ENCODE results near the gene DNAAF1.
"Not testable (repeated sequence)": the region's sequence is repeated elsewhere in the genome, so short reads cannot be mapped to it uniquely, and the experiment has no call there.

Gene DNAAF1

DNA sequence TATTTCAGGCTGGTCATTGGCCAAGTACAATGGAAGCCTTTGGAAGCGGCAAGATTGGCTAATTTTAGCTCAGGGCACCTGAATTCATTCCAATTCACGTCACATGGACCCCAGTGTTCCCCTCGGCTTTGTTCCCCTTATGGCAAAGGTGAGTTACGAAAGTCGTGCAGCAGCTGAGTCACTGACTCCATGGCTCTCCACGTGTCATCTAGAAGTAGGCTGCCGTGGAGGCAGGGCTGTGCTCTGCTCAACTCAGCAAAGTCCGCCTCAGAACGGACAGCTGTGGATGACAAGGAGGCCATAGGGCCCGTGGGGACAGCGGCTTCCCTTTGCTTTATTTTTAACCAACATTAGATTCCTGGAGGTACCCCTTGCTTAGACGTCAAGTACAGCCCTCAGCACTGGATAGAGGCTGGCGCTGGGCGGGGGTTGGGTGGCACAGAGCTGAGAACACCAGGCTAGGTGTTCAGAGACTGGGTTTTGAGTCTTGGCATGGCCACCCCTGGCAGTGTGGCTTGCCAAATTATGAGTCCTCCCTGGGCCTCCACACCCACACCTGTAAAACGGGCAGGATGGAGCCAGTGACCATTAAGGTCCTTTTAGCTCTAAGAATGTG, 69.5 kb downstream of the DNAAF1 start:
- no peak for DNase-seq

DNA sequence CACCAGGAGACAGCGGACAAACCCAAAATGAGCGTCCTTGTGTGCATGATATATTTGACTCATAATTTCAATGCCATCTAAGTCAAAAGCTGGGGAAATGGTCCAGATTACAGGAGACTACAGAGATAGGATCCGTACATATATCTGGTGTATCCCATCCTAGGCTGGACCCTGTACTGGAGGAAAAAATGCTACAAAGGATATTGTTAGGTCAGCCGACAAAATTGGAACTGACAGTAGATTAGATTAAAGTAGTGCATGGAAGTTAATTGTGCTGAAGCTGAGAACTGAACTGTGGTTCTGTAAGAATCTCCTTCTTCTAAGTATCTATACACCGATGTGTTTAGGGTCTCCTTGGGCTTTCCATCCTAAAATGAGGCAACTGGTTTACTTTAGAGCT, 70.4 kb downstream of the DNAAF1 start:
- no peak for DNase-seq

DNA sequence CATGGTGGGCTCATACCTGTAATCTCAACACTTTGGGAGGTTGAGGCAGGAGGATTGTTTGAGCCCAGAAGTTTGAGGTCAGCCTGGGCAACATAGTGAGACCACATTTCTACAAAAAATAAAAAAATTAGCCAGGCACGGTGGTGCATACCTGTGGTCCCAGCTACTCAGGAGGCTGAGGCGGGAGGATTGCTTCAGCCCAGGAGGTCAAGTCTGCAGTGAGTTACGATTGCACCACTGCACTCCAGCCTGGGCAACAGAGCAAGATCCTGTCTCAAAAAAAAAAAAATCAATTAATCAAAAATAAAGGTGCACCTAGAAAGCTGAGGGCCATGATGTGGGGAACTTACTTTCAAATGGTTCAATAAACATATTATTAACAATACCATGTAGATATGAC, 71.0 kb downstream of the DNAAF1 start:
- DNase-seq, result not testable (repeated sequence)

DNA sequence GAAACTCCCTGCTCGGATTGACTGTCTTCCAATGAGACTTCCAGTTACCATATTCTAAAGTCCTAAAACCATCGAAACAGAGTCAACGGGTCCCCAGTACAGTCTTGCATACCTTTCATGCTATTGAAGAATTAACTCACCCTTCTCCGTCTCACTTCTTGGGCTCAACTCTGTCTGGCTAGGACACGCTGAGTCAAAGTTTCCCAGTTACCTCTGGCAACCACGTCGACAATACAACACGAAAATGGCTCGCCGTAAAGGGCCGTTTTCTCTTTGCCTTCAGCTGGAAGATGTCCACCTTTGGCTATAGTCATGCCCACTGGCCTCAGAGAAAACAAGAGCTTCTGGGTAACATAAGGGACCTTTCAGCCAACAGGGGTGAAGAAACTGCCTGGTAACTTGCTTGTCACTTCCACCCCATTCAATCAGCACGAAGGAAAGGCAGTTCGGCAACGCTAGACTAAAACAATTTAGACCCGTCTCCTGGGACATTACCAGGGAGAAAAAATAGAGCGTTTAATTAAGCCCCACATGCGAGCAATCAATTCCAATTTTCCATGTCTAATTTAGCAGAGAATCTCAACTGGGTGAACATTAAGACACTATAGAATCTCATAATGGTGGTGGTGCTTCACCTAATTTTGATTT, 73.2 kb downstream of the DNAAF1 start:
- no peak for DNase-seq

DNA sequence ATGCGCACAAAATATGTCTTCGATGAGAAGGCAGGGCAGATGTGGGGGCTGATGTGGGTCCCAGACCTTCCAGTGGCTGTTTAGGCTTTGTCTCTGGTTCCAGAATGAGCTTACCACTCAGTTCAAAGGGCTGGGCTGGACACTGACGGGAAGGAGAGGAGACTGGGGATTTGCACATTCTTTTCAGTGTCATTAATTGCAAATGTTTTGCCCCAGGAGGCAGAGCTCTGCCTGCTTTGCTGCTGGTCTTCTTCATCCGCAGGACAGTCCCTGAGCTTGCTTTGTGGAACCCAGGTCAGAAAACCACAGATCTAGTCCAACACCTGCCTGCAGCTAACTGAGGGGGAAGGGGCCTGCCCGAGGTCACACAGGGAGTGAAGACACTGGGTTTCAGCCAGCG, 73.8 kb downstream of the DNAAF1 start:
- DNase-seq, result no peak

DNA sequence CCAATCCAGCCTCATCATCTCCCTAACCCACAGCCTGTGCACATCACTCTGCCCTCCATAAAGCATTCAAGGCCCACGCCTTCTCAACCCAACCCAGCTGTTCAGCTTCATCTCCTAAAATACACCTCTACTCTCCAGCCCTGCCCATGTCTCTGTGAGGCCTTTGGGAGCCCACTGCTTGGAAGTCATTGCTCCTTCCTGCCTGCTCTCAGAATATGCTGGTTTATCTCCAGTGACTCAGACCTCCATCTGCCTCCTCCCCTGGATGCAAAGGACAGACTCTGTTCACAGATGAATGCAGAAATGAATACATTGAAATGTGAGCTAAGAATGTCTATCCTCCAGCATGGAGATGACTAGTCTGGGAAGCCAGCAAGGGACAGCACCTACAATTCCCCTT, 75.7 kb downstream of the DNAAF1 start:
- peak; percentile 4 for DNase-seq

DNA sequence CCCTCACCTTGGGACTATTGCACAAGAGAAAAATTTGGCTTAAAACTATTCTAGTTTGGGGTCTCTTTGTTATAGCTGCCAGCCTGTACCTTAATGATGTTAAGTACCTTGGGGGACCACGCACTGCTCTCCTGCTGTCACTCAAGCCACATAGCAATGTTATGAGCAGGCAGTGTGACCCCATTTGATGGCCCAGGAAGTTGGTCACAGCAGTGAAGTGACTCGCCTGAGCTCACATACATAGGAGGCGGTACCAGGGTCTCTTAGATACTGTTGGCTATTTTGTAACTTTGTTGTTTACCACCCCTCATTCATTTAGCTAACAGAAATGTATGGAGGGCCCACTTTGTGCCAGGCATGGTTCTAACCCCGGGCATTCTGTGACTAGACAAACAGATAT, 78.3 kb downstream of the DNAAF1 start:
- DNase-seq, result no peak

DNA sequence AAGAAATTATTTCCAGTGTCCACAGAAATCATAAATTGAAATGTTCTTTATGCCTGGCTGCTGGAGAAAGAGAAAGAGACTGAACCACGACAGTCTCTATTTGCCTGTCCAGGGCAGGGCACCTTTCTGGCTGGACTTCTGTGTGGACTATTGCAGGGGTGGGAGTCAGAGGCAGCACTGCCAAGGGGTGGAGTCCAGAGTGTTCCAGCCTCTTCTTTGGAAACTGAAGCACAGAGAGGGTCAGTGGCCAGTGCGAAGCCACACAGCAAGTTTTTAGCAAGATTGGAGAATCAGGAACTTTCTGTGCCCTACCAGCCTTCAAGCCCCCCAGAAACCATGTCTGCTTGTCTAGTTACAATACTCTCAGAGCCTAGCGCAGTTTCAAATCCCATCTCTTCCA, 79.4 kb downstream of the DNAAF1 start:
- DNase-seq, result no peak

DNA sequence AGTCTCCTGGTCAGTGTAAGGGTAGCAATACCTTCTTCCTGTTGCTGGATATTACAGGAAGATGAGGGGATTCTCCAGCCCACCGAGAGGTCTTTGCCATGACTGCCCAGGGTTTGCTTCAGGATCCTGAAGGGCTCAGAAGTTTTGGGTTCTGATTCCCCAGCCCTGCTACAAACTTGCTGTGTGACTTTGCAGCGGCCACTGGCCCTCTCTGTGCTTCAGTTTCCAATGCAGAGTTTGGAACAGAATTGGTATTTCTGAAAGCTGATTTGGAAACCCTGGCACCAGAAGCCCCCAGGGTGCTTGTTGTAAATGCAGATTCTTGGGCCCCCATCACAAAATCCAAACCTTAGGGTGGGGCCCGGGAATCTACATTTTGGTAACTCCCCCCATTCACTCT, 80.0 kb downstream of the DNAAF1 start:
- no peak for DNase-seq

DNA sequence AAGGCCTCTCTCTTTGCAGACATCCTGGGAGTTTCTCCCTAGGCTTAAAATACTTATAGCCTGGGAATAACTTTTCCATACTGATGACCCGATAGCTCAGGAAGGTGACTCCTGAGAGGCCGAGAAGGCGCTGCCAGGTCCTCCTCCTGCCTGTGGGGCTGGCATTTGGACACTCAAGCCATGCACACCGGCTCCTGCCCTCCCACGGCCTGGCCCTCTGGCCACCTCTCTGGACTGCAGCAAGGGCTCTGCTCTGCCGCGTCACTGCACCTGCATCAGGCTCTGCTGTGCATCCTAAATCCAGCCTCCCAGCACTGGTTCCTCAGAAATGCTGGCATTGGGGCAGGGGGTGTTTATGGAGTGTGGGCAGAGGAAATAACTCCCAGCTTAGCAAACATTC, 80.5 kb downstream of the DNAAF1 start:
- no peak for DNase-seq

DNA sequence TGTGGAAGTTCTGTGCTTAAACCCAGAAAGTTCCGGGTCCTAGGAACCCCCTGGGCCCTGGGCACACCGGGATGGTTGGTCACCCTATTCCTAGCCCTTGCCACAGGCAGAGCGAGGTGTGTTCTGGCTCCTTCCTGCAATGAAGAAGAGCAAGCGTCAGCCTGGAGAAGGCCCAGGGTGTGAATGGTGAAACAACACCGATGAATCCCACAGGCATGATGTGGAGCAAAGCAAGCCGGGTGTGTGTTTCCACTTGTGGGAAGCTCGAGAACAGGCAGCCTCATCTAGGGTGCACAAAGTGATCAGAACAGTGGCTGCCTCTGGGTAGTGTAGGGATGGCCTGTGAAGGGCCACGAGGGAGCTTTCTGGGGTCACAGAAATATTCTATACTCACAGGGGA, 80.9 kb downstream of the DNAAF1 start:
- no peak for DNase-seq

Measured in amniotic stem cell (primary cell).